HG02981 (cell line): Measurements from ENCODE around the gene C5orf63.
"Not testable (repeated sequence)": the region's sequence is repeated elsewhere in the genome, so short reads cannot be mapped to it uniquely, and the experiment has no call there.

ENCODE experiments used
- ATAC-seq: cut with Tn5 transposase; IDR thresholded peaks from one replicate; pipeline ENCODE4 v1.9.1; 2021; ENCODE audit warnings: mild to moderate bottlenecking, moderate library complexity; ENCODE audit not compliant: unreplicated experiment

Gene C5orf63

GRCh38 chr5:127076315-127077129, 3.2 kb upstream of the C5orf63 start:
- no peak for ATAC-seq

GRCh38 chr5:127074466-127074865, 1.2 kb upstream of the C5orf63 start:
- no peak for ATAC-seq

- ATAC-seq, result no peak
Observed at GRCh38 chr5:127070243-127070642, 3.1 kb downstream of the C5orf63 start.

- ATAC-seq, result no peak
Observed at GRCh38 chr5:127068493-127069214, 4.6 kb downstream of the C5orf63 start.

GRCh38 chr5:127066721-127067120, 6.6 kb downstream of the C5orf63 start:
- ATAC-seq, result no peak

GRCh38 chr5:127064253-127064840, 9.0 kb downstream of the C5orf63 start:
- no peak for ATAC-seq

- no peak for ATAC-seq
Observed at GRCh38 chr5:127063257-127063913, 9.9 kb downstream of the C5orf63 start.

- ATAC-seq, result no peak
Observed at GRCh38 chr5:127061956-127062355, 11.3 kb downstream of the C5orf63 start.

GRCh38 chr5:127061537-127061936, 11.8 kb downstream of the C5orf63 start:
- no peak for ATAC-seq

GRCh38 chr5:127060470-127060985, 12.8 kb downstream of the C5orf63 start:
- ATAC-seq, result no peak

GRCh38 chr5:127056896-127057295, 16.4 kb downstream of the C5orf63 start:
- no peak for ATAC-seq

- ATAC-seq, result no peak
Observed at GRCh38 chr5:127055880-127056653, 17.2 kb downstream of the C5orf63 start.

- ATAC-seq, result not testable (repeated sequence)
Observed at GRCh38 chr5:127053551-127053950, 19.8 kb downstream of the C5orf63 start.

- ATAC-seq, result no peak
Observed at GRCh38 chr5:127053049-127053448, 20.3 kb downstream of the C5orf63 start.

- no peak for ATAC-seq
Observed at GRCh38 chr5:127051591-127051990, 21.7 kb downstream of the C5orf63 start.

- ATAC-seq, result no peak
Observed at GRCh38 chr5:127046343-127047072, 26.8 kb downstream of the C5orf63 start.

GRCh38 chr5:127042593-127042992, 30.7 kb downstream of the C5orf63 start:
- ATAC-seq, result no peak

- no peak for ATAC-seq
Observed at GRCh38 chr5:127041571-127041970, 31.7 kb downstream of the C5orf63 start.

- no peak for ATAC-seq
Observed at GRCh38 chr5:127040796-127041520, 32.3 kb downstream of the C5orf63 start.
